A549 (cell line): ENCODE data around the gene FBLN5.

Experiments
- BHLHE40 ChIP-seq: IDR thresholded peaks from 2 replicates; pipeline ENCODE4 v1.6.1; 2012; ENCODE audit warnings: low read depth, low read length, inconsistent platforms
- HEYL ChIP-seq: fragments of 250-450 bp; sonication (Bioruptor Pico); IDR thresholded peaks from 2 replicates; pipeline ENCODE4 v1.8.0; 2021; ENCODE audit warnings: mild to moderate bottlenecking, moderate library complexity
- NFE2L2 ChIP-seq: fragments of 150-350 bp; conservative IDR thresholded peaks from 2 replicates; pipeline ENCODE4 v1.6.1; 2014; ENCODE audit warnings: low read length
- POLR2A ChIP-seq: IDR thresholded peaks from 2 replicates; pipeline ENCODE4 v1.6.1; 2012; ENCODE audit warnings: mild to moderate bottlenecking, low read length
- RCOR1 ChIP-seq: fragments of 150-350 bp; IDR thresholded peaks from 2 replicates; pipeline ENCODE4 v1.6.1; 2014; ENCODE audit warnings: antibody characterized with exemption, low read length, low read depth
- USF2 ChIP-seq: fragments of 450-650 bp; IDR thresholded peaks from 2 replicates; pipeline ENCODE4 v1.6.1; 2014; ENCODE audit warnings: antibody characterized with exemption
- TF ChIP-seq, protein P1 (sequence below): fragments of >200 bp; sonication (Bioruptor Twin); formaldehyde crosslinking; IDR thresholded peaks from 3 replicates; pipeline ENCODE4 v1.5.1; 2016

- TF ChIP-seq BHLHE40 (no peak), HEYL (CRISPR knock-in tag) (no peak), RCOR1 (no peak), POLR2A (no peak), NFE2L2 (no peak), USF2 (no peak)
- TF ChIP-seq, protein P1, sequence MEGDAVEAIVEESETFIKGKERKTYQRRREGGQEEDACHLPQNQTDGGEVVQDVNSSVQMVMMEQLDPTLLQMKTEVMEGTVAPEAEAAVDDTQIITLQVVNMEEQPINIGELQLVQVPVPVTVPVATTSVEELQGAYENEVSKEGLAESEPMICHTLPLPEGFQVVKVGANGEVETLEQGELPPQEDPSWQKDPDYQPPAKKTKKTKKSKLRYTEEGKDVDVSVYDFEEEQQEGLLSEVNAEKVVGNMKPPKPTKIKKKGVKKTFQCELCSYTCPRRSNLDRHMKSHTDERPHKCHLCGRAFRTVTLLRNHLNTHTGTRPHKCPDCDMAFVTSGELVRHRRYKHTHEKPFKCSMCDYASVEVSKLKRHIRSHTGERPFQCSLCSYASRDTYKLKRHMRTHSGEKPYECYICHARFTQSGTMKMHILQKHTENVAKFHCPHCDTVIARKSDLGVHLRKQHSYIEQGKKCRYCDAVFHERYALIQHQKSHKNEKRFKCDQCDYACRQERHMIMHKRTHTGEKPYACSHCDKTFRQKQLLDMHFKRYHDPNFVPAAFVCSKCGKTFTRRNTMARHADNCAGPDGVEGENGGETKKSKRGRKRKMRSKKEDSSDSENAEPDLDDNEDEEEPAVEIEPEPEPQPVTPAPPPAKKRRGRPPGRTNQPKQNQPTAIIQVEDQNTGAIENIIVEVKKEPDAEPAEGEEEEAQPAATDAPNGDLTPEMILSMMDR = no peak
These were observed 77.9 kb downstream of the FBLN5 start for GRCh38 chr14:91869556-91869955.
